ENCODE data around the gene C4orf17.
A peak's percentile ranks its signal among the peaks of the same experiment; 100 is the strongest.

Gene C4orf17

DNA sequence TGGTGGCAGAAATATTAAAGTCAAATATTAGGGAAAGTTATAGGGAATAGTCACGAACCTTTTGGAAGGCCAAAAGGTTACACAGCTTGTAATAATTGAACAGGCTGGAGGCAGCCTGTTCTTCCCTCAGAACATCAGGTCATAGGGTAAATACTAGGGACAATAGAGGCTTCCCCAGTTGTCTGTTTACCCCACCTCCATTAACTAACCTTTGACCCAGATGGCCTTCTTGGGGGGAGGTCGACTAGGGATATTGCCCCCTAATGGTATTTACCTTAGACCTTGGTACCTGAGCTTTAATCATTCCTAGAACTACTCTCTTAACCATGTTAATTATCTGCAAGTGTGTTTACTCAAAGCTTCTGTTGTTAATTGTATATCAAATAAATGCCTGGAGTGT lies 26.0 kb downstream of the C4orf17 start:
- no peak for DNase-seq (ENCODE audit: low spot score)

DNA sequence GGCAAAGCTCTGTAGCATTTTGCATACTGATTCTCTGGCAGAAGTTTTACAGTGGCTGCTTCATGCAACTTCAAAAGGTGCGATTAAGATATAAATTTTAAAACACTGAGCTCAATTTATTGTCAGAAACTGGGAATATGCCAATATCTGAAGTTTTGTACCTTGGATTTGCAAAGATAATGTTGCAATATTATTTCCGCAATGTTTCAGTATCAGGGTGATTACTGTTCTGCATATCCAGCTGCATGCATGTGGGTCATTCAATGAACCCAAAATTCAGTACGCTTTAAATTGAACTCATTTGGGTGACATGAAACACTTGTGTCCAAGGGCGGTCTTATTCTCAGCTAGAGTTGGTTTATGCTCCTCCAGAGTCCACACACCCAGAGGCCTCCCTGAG lies 26.9 kb downstream of the C4orf17 start:
- DNase-seq (ENCODE audit: low spot score), result no peak

GRCh38 chr4:99540277-99540939 lies 29.6 kb downstream of the C4orf17 start:
- no peak for DNase-seq (ENCODE audit: low spot score)

GRCh38 chr4:99552872-99553271 lies 42.1 kb downstream of the C4orf17 start:
- no peak for DNase-seq (ENCODE audit: low spot score)

GRCh38 chr4:99563310-99564186 lies 52.7 kb downstream of the C4orf17 start, which contains the start of gene TRMT10A:
Gene TRMT10A (minus strand): TSS chr4:99564039. CDS start chr4:99559338, 4,701 bp downstream.
- DNase-seq (ENCODE audit: low spot score), result peak; percentile 55

DNA sequence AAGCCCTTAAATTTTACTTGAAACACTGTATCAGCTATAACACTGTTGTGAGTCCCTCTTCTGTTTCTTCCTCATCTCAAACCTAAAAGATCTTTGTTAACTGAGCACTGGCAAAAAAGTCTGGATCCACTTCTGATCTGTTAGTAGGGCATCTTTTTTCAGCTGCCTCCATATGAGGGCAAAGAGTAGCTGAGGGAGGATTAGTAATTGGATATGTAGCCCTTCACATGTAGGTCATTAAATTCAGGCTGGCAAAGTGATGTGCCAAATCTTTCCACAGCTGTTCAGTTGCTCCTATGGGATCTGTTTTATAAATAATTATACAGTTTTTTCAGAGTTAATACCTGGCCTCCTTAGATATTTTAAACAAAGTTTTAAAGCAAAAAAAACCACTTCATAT lies 54.1 kb downstream of the C4orf17 start:
- DNase-seq (ENCODE audit: low spot score), result no peak

- DNase-seq (ENCODE audit: low spot score), result no peak
These were observed 61.1 kb downstream of the C4orf17 start for GRCh38 chr4:99571883-99572282.

DNA sequence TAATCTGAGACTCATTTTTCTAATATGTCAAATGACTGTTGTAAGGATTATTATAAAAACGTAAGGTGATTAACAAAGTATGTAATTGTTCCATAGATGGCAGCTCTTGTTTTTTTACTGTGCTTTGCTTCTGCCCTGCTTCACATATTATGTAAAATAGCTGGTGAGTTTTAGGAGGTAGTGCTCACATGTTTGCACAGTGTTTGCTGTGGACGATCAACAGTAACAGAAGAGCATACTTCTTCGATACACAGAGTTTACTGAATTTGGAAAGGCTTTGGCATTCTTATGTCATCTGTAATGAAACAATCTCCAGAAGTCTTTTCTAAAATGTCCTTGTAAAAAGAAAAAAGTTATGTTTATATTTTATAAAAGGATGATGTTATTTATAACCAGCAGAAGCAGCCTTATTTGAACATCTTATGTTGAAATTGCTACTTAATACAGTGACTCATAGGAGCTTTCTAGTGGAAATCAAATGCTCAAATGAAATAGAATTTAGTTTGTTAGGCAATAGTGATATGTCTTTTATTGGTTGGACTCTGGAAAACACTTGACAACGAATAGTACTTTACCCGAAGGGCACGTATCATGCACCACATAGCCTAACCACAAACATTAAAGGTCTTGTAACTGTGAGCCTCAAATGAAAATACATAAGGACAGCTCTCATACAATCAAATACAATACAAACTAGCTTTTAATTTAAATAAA lies 61.9 kb downstream of the C4orf17 start:
- no peak for DNase-seq (ENCODE audit: low spot score)

GRCh38 chr4:99573735-99574368 lies 63.0 kb downstream of the C4orf17 start:
- DNase-seq (ENCODE audit: low spot score), result no peak

DNA sequence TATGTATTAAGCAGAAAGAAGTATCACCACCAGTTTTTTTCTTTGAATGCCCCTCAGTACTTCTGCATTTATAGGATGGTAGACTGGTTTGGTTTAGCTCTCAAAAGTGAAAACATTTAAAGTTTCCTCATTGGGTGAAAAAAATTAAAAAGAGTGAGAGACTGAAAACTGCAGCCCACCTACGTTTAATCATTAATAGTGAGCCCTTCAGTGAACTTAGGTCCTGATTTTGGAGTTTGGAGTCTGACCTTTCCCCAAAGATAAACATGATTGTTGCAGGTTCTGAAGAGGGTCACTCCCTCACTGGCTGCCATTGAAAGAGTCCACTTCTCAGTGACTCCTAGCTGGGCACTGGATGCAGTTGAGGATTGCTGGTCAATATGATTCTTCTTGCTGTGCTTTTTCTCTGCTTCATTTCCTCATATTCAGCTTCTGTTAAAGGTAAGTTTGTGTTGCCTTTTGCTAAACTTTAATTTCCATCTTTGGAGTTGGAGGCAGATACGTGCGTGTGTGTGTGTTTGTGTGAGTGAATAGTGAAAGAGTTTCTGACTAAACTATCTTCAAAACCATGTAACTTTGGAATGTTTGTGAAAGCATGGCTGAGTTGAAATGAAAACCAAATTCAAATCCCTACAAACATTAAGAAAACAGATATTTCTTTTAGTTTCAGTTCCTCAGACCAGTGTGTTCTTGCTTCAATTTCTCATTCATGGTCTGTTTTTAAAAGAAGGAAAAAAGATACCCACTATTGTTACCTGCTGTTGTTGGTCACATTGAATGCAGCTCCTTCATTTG lies 63.9 kb downstream of the C4orf17 start, which contains the start of gene MTTP:
Gene MTTP (plus strand): TSS at position 295 of the 795 bp plus-strand sequence. CDS start 86 bp downstream, at position 381.
- DNase-seq (ENCODE audit: low spot score), result peak; percentile 11

DNA sequence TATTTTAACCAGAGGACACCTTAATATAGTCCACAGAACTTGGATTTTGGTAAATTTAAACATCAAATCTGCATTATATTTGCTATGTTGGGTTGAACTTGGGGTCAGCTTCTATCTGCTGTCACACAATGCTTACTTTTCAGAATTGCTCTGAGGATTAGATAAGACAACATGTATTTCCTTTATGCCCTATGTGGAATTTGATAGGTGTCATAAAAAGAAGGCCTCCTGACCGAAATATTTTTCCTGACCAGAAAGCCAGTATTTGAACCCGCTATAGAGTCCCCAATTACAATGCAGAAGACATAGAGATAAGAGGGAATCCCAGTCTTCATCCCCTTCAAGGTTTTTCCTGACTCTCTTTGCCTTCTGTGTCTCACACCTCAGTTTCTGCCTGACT lies 67.9 kb downstream of the C4orf17 start:
- no peak for DNase-seq (ENCODE audit: low spot score)

- no peak for DNase-seq (ENCODE audit: low spot score)
These were observed 74.7 kb downstream of the C4orf17 start for GRCh38 chr4:99585516-99585915.

DNA sequence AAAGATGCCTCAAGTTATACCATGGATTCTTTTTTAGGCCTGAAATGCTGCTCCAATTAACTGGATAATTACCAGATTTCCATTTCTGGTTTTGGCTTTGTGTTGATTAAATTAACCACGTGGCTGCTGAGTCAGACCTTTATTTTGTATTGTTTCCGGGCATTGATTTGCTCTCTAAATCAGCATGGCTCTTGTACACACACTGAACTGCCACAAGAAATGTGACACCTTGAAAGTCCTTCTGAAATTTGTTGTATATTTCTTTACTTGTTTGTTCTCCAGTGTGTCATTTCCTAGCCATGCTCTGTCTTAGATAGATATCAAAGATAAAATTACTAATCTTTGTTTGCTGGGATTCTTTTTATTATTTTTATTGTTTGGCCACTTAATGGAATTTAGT lies 75.5 kb downstream of the C4orf17 start:
- no peak for DNase-seq (ENCODE audit: low spot score)

DNA sequence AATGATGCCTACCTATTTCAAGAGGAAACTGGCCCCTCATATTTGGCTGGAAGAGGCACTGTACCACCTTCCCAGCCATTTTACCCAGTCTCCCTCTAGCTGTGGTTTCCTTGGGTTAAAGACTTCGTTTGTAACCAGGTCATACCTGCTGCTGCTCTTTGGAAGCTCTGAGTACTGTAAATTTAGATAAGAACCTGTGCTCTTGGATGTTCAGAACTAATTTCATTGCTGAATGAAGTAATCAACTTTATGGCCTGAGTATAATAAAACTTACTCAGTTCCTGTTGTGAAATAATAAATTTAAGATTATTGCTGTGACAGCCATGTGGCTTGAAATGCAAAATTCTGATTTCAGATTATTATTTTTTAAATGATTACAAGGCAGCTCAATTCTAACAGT lies 76.0 kb downstream of the C4orf17 start:
- no peak for DNase-seq (ENCODE audit: low spot score)

GRCh38 chr4:99587309-99587708 lies 76.5 kb downstream of the C4orf17 start:
- no peak for DNase-seq (ENCODE audit: low spot score)

DNA sequence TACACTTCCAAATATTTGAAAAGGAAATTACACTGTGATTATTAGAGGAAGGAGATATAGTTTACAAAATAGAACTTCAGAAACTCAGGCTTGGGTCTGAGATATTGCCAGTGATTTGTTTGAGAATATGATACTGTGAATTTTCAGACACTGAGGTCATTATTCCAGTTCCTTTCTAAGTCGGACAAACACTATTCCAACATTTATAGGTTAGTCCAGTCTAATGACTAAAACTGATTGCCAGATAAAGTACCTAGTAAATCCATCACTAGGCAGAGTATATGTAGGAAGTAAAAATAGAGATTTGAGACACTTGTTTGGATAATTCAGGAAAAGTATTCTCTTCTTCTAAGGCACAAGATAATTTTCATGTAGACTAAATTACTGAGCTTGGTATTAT lies 77.0 kb downstream of the C4orf17 start:
- no peak for DNase-seq (ENCODE audit: low spot score)

GRCh38 chr4:99591757-99592156 lies 80.9 kb downstream of the C4orf17 start:
- DNase-seq (ENCODE audit: low spot score), result no peak
